ENCODE measurements around the gene TMEM150C.

The TMEM150C gene

DNA sequence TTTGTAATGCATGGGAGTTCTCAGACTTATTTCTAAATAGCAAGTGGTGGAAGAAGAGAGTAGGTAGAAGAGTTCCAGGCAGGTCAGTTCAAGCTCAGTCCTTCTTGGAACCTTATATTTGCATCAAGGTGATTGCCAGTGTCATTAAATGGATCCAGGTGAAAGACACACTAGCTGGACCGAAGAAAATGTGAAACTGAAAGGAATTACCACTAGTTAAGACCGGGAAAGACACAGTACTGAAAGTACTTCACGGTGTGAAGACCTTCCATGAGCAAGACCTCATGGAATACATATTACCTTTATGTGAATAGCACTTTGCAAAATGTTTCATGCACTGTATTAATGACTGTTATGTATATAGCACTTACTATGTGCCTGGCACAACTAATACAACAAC is 19.1 kb downstream of the TMEM150C start:
- TF ChIP-seq CTCF (IDR thresholded peaks at IDR 0.05; ENCODE audit: low read depth, low read length): no peak
- TF ChIP-seq POLR2A (IDR thresholded peaks at IDR 0.05; ENCODE audit: extremely low read depth, insufficient read length): no peak
- TF ChIP-seq MAX (IDR thresholded peaks at IDR 0.05; ENCODE audit: low read depth, low read length): no peak
- TF ChIP-seq MYC (IDR thresholded peaks at IDR 0.05; ENCODE audit: low read depth, low read length): no peak
- DNase-seq (ENCODE audit: low read depth): no peak

GRCh38 chr4:82529322-82529721 is 32.5 kb downstream of the TMEM150C start:
- no peak for TF ChIP-seq MAX (IDR thresholded peaks at IDR 0.05; ENCODE audit: low read depth, low read length)
- TF ChIP-seq MYC (IDR thresholded peaks at IDR 0.05; ENCODE audit: low read depth, low read length): no peak
- TF ChIP-seq CTCF (IDR thresholded peaks at IDR 0.05; ENCODE audit: low read depth, low read length): no peak
- DNase-seq (ENCODE audit: low read depth): no peak
- no peak overlapping the region for H3K4me3 ChIP-seq (ENCODE audit: low read depth, low read length)

More for the DNA sequence above, 19.1 kb downstream of the TMEM150C start:
- no peak overlapping the region for H3K4me3 ChIP-seq (ENCODE audit: low read depth, low read length)

DNA sequence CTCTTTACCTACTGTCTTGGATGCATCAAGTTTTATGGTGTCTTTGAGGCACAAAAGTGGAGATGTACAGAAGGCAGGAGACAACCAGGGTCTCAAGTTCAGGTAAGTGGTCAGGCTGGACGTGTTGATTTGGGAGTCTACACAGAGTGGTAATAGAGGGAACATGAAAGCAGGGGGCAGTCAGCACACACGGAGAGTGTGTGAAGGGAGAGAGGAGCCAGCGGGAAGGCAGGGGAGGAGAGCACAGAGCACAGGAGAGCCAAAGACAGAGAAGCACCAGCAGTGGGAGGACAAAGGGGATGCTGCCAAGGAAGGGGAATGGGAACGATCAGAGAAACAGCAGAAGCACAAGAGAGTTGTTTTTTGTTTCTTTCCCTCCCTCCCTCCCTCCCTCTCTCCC is 32.9 kb downstream of the TMEM150C start:
- no peak for DNase-seq (ENCODE audit: low read depth)
- TF ChIP-seq CTCF (IDR thresholded peaks at IDR 0.05; ENCODE audit: low read depth, low read length): no peak
- no peak for TF ChIP-seq MYC (IDR thresholded peaks at IDR 0.05; ENCODE audit: low read depth, low read length)
- no peak for TF ChIP-seq POLR2A (IDR thresholded peaks at IDR 0.05; ENCODE audit: extremely low read depth, insufficient read length)
- no peak for TF ChIP-seq MAX (IDR thresholded peaks at IDR 0.05; ENCODE audit: low read depth, low read length)
- H3K4me3 ChIP-seq (ENCODE audit: low read depth, low read length): no peak overlapping the region

GRCh38 chr4:82528074-82528473 is 33.7 kb downstream of the TMEM150C start:
- no peak for DNase-seq (ENCODE audit: low read depth)
- TF ChIP-seq POLR2A (IDR thresholded peaks at IDR 0.05; ENCODE audit: extremely low read depth, insufficient read length) (no peak), MAX (IDR thresholded peaks at IDR 0.05; ENCODE audit: low read depth, low read length) (no peak), CTCF (IDR thresholded peaks at IDR 0.05; ENCODE audit: low read depth, low read length) (no peak), MYC (IDR thresholded peaks at IDR 0.05; ENCODE audit: low read depth, low read length) (no peak)
- no peak overlapping the region for H3K4me3 ChIP-seq (ENCODE audit: low read depth, low read length)

DNA sequence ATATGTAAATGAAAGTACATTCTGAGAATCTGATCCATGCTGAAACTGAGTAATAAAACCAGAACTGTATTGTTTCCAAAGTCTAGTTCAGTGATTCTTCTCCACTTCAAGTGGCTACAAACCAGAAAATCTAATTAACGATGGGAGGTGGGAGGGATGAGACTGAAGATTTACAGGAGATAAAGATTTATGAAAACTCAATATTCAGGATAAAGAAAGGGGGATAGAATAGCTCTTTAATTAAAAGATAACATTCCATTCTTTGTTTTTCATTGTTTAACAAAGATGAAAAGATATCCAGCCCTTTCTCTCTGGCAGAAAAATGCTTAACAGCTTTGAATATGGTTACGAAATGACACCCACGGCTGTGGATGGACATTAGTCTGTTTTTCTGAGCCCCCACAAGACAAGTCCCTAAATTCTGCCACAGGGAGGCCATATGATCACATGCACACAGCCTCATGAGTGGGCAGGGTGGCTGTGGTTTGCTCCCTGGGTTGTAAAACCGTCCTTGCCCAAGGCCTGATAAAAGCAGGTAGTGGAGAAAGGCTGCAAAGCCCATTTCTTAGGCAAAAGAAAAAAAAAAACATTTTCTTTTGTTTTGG is 36.4 kb downstream of the TMEM150C start:
- TF ChIP-seq MAX (IDR thresholded peaks at IDR 0.05; ENCODE audit: low read depth, low read length): 0 out of 2 replicates have a peak, but pooled peaks have one; percentile 6
- TF ChIP-seq CTCF (IDR thresholded peaks at IDR 0.05; ENCODE audit: low read depth, low read length): no peak
- DNase-seq (ENCODE audit: low read depth): peak; percentile 49
- no peak overlapping the region for H3K4me3 ChIP-seq (ENCODE audit: low read depth, low read length)

All from NB4 (cell line).